22Rv1 (cell line): ENCODE data around the gene PUM2.

Experiments used
- CTCF ChIP-seq: fragments of 450-650 bp; IDR thresholded peaks from 2 replicates; pipeline ENCODE4 v1.5.1; 2017; ENCODE audit warnings: mild to moderate bottlenecking
- ZFX ChIP-seq: fragments of 450-650 bp; IDR thresholded peaks from 2 replicates; pipeline ENCODE4 v1.6.1; 2017; ENCODE audit warnings: antibody characterized with exemption, borderline replicate concordance

DNA sequence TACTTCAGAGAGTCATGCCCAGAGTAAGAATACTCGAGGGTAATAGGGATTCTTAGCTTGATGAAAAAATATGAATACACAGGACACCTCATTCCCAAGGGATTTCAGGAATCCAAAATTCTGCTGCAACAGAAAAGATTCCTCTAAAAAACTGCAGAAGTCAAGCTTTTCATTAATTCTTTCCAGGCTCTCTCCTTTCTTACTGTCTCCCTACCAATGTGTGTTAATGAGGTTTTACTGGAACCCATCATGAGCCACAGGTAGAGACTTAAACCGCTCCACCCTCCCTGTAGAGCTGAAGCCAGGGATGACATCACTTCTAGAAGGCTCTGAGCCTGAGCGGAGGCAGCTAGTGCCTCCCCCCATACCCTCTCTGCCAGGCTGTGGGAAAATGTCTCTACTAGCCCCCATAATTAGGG lies 129.1 kb downstream of the PUM2 start:
- TF ChIP-seq CTCF (no peak), ZFX (no peak)
